ENCODE data around the gene PLPP3.

The PLPP3 gene

DNA sequence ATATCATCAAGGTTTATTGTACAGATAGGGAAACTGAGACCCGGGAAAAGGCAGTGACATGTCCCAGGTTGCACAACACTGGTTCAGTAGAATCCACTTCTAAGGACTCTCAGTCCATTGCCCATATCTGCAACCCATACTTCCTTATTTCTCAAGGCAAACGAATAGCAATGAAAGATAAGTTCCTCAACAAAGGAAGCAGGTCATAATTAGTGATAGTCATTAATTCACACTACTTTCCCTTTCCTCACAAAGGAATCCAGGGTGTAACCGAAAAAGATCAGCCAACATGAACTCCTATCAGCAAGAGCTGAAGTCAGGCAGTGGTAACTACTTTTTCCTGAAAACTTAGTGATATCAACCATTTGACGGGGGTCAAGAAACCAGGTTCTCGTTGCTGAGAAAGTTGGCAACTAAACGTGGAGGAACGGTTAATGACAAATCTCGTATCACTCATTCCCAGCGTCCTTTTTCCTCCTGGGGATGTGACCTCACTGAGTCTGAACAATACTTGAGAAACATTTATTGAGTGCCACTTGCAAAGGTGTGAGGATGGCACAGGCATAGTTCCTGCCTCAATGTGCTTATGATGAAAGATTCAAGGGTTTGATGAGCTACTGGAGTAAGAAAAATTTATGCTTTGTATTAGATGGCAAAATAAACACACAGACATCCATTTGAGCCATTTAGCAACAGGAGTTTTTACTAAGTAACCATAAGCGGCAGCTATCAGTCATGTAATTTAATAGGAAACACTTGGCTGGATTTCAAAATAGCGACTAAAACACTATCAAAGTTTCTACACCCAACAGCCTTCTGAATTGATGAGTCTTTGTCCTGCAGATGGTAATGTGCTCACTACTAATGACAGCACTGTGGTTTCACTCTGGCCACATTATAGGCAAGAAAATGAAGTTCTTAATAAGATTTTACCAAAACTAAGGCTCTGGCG is 82.3 kb downstream of the PLPP3 start:
- Mint-ChIP-seq H3K27me3 (peaks cover 0 to 6% of the 10 kb centered on the region in 2 donors), H3K36me3 (peaks cover 0 to 9% of the 10 kb centered on the region in 2 donors), H3K4me3 (no peak overlapping the region), H3K4me1 (no peaks in the 10 kb centered on the region), H3K27ac (no peak overlapping the region), H3K9me3 (no peaks in the 10 kb centered on the region)
- DNase-seq (no peak), ATAC-seq (replicated peaks) (no peak)

DNA sequence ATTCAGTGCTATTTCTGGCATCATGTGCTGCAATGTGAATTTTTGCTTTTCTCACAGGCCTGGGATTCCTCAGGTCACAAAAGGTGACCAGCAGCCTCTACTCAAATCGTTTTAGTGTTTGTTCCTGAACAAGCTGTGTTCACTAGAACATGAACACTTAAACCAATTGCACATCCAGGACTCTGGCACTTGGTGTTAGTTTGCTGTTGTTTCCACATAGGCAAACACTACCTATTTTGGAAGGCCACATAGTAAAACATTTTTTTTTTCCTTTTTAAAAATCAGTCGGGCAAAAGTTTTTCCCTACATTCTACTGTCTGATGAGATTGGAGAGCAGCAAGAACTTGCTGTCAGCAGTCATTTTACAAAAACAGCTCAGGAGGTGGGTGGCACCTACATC is 83.2 kb downstream of the PLPP3 start:
- peaks cover 0 to 9% of the 10 kb centered on the region in 2 donors for H3K36me3 Mint-ChIP-seq
- H3K4me3 Mint-ChIP-seq = no peak overlapping the region
- no peaks in the 10 kb centered on the region for H3K9me3 Mint-ChIP-seq
- no peak for DNase-seq
- H3K4me1 Mint-ChIP-seq = no peaks in the 10 kb centered on the region
- H3K27me3 Mint-ChIP-seq = peaks cover 0 to 6% of the 10 kb centered on the region in 2 donors
- no peak overlapping the region for H3K27ac Mint-ChIP-seq
- ATAC-seq (replicated peaks) = no peak

DNA sequence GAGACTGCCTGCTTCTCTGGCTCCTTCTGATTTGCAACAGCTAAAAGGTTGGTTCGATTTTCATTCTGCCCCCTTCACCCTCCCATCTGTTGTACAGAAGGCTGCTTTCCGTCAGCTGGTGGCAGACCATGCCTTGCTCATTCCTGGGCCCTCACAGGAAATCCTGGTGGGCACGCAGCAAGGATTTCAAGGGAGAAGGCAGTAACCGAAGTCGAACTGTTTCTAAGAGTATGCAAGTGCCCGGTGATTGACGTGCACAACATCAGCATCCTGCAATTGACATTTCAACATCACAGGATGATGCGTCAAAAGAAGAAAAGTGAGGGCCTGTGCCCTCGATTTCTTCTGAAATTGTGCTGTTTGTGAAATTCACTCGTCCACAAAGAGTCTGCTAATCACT is 83.8 kb downstream of the PLPP3 start:
- no peak for ATAC-seq (replicated peaks)
- Mint-ChIP-seq H3K9me3 (no peaks in the 10 kb centered on the region), H3K4me1 (no peaks in the 10 kb centered on the region), H3K27me3 (peaks cover 0 to 5% of the 10 kb centered on the region in 2 donors), H3K36me3 (peaks cover 0 to 9% of the 10 kb centered on the region in 2 donors), H3K27ac (no peak overlapping the region), H3K4me3 (no peak overlapping the region)
- no peak for DNase-seq

DNA sequence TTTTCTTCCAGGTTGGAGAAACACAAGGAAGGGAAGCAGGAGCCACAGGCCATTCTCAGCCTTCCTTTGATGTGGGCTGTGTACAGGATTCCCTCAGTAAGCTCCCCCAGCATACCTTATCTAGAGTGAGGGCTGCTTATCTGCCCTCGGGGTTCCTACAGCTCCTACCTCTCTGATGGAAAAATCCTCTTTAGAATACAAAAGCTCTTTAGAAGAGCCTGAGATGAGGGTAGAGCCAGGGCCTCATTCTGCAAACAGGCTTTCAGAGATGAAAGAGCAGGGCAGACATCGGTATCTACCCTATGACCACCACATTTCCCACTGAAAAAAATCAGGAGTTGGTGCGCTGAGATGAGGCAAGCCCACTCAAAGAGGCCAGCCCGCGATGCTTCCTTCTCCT is 85.1 kb downstream of the PLPP3 start:
- Mint-ChIP-seq H3K4me1 (no peaks in the 10 kb centered on the region), H3K9me3 (peaks cover 0 to 4% of the 10 kb centered on the region in 2 donors), H3K4me3 (no peak overlapping the region), H3K27me3 (no peaks in the 10 kb centered on the region), H3K27ac (no peak overlapping the region), H3K36me3 (peaks cover 0 to 10% of the 10 kb centered on the region in 2 donors)
- ATAC-seq (replicated peaks) = no peak
- no peak for DNase-seq

DNA sequence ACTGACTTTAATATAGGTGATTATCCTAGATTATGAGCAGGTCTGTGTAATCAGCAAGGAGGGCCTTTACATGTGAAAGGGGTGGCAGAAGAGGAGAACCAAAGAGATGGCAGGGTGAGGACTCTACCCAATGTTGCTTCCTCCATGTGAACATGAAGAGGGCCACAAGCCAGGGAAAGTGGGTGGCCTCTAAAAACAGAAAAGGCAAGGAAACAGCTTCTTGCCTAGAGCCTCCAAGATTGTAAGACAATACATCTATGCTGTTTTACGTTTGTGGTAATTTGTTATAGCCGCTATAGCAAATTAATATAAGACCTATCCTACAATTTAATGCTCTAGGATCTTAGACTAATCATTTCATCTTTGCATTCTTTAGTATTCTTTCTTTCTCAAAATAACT is 85.5 kb downstream of the PLPP3 start:
- peaks cover 0 to 4% of the 10 kb centered on the region in 2 donors for H3K9me3 Mint-ChIP-seq
- H3K27ac Mint-ChIP-seq = no peak overlapping the region
- H3K4me1 Mint-ChIP-seq = no peaks in the 10 kb centered on the region
- H3K36me3 Mint-ChIP-seq = peaks cover 0 to 10% of the 10 kb centered on the region in 2 donors
- ATAC-seq (replicated peaks) (no peak), DNase-seq (no peak)
- no peaks in the 10 kb centered on the region for H3K27me3 Mint-ChIP-seq
- no peak overlapping the region for H3K4me3 Mint-ChIP-seq

DNA sequence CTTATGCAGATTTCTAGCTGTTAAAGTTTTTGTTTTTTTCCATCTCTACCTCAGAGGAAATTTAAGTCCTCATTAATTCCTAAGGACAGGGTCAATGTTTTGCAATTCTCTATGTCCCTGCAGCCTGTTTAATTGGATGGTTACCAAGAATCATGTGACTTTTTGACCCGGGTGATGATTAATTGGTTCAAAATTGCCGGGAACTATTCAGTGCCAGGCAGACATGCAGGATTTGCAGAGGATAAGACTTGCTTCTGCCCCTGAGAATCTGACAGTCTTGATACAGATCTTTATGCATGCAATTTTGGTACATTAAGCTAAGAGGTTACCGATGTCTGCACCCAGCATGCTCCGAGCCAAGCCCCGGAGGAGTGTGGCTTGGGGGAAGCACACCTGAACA is 87.9 kb downstream of the PLPP3 start:
- peaks cover 0 to 10% of the 10 kb centered on the region in 2 donors for H3K36me3 Mint-ChIP-seq
- no peak overlapping the region for H3K4me3 Mint-ChIP-seq
- no peaks in the 10 kb centered on the region for H3K4me1 Mint-ChIP-seq
- DNase-seq = no peak
- no peaks in the 10 kb centered on the region for H3K27me3 Mint-ChIP-seq
- no peak overlapping the region for H3K27ac Mint-ChIP-seq
- H3K9me3 Mint-ChIP-seq = peaks cover 0 to 4% of the 10 kb centered on the region in 2 donors
- ATAC-seq (replicated peaks) = no peak

DNA sequence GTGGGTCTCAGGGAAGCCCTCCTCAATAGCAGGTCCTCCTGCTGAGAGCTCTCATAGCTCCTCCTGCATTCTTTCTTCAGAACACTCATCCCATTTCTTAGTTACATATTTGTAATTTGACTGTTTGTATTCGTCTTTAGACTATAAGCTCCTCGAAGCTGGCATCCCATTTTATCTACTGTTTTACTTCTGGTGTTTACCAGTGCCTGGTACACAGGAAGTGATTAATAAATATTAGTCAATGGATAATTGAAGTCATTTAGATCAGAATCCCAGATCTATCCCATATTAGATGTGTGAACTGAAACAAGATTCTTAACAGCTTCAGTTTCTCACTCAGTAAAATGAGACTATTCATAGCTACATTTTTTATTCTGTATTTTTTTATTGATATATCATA is 88.7 kb downstream of the PLPP3 start:
- ATAC-seq (replicated peaks) = no peak
- H3K27ac Mint-ChIP-seq = no peak overlapping the region
- no peak for DNase-seq
- peaks cover 0 to 10% of the 10 kb centered on the region in 2 donors for H3K36me3 Mint-ChIP-seq
- no peaks in the 10 kb centered on the region for H3K27me3 Mint-ChIP-seq
- H3K4me1 Mint-ChIP-seq = no peaks in the 10 kb centered on the region
- H3K9me3 Mint-ChIP-seq = peaks cover 0 to 4% of the 10 kb centered on the region in 2 donors
- H3K4me3 Mint-ChIP-seq = no peak overlapping the region

DNA sequence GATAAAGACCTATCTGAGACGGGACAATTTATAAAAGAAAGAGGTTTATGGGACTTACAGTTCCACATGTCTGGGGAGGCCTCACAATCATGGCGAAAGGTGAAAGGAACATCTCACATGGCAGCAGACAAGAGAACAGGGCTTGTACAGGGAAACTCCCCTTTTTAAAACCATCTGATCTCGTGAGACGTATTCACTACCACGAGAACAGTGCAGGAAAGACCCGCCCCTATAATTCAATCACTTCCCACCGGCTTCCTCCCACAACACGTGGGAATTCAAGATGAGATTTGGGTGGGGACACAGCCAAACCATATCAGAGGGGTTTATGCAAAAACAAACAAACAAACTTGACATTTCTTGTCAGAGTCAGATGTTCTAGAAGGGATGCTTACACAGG is 89.7 kb downstream of the PLPP3 start:
- Mint-ChIP-seq H3K36me3 (peaks cover 0 to 10% of the 10 kb centered on the region in 2 donors), H3K4me3 (no peak overlapping the region), H3K9me3 (peaks cover 0 to 5% of the 10 kb centered on the region in 2 donors), H3K27ac (no peak overlapping the region), H3K27me3 (no peaks in the 10 kb centered on the region), H3K4me1 (no peaks in the 10 kb centered on the region)
- DNase-seq (no peak), ATAC-seq (replicated peaks) (no peak)

DNA sequence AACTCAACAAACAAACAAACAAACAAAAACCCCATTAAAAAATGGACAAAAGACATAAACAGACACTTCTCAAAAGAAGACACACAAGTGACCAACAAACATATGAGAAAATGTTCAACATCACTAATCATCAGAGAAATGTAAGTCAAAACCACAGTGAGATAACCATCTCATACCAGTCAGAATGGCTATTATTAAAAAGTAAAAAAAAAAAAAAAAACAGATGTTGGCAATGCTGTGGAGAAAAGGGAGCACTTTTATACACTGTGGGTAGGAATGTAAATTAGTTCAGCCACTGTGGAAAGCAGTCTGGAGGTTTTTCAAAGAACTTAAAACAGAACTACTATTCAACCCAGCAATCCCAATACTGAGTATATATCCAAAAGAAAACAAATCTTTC is 94.7 kb downstream of the PLPP3 start:
- Mint-ChIP-seq H3K27ac (no peak overlapping the region), H3K9me3 (peaks cover 0 to 1% of the 10 kb centered on the region in 2 donors), H3K4me3 (no peak overlapping the region), H3K36me3 (peaks cover 0 to 3% of the 10 kb centered on the region in 2 donors), H3K27me3 (peaks cover 5 to 14% of the 10 kb centered on the region in 2 donors), H3K4me1 (no peaks in the 10 kb centered on the region)
- DNase-seq (no peak), ATAC-seq (replicated peaks) (no peak)

DNA sequence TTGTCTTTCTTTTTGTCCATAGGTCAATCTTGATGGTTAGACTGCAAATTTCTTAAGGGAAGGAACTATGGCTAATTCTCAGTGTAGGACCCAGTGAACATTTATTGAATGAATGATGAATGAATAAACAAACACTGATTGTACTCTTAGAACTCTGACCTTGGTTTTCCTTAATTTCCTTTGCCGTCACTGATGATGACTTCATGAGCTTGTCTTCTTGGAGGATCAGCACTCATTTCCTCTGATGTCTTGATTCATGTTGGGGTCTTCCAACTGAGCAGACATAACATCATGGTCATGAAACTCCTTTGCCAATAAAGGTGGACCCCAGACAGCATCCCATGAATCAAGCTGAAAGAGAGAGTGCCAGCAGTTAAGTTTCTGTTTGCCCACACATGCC is 96.3 kb downstream of the PLPP3 start:
- Mint-ChIP-seq H3K4me3 (no peak overlapping the region), H3K9me3 (peaks cover 0 to 1% of the 10 kb centered on the region in 2 donors), H3K27ac (no peak overlapping the region), H3K36me3 (peaks cover 0 to 2% of the 10 kb centered on the region in 2 donors), H3K27me3 (peaks cover 15 to 25% of the 10 kb centered on the region in 2 donors), H3K4me1 (peaks cover 0 to 3% of the 10 kb centered on the region in 2 donors)
- no peak for ATAC-seq (replicated peaks)
- no peak for DNase-seq

DNA sequence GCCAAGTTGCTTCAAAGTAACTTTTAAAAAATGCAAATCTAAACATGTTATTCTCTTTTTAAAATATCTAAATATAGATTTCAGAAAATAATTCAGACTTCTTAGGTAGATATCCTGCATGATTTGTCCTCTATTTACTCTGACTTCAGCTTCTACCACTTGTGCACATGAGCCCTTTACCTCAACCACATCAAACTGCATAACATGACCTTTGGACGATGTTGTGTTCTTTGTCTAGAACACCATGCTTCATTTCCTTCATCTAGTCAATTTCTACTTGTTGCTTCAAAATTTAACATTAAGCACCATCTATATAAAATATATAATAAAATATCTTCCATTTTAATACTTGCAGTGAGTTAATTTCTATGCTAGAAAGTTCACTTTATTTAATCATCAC is 96.9 kb downstream of the PLPP3 start:
- peaks cover 4 to 6% of the 10 kb centered on the region in 2 donors for H3K4me1 Mint-ChIP-seq
- no peak overlapping the region for H3K27ac Mint-ChIP-seq
- H3K36me3 Mint-ChIP-seq = peaks cover 0 to 2% of the 10 kb centered on the region in 2 donors
- H3K9me3 Mint-ChIP-seq = peaks cover 0 to 1% of the 10 kb centered on the region in 2 donors
- H3K27me3 Mint-ChIP-seq = peaks cover 15 to 26% of the 10 kb centered on the region in 2 donors
- no peak for ATAC-seq (replicated peaks)
- no peak overlapping the region for H3K4me3 Mint-ChIP-seq
- no peak for DNase-seq

DNA sequence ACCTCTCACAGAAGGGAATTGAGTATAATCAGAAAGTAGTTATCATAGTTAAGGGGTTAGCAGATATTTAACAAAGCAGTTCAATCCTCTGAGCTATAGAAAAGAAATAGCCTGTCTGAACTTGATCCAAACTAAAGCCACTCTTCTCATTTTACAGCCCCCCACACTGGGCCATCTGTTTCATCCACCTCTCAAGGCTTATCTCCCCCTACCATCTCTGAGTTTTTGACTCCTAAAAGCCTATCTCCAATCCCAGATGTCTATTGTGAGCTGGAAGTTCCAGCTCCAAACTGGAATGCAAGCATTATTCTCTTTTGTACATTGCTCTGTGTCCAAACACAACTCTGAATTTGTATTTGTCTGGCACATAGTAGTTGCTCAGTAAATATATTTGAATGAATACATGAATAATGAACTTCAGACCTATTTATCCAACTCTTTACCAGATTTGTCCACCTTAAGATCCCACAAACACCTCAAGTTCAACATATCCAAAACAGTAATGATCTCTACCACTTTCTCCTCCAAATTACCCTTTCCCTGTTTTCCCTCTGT is 98.1 kb downstream of the PLPP3 start:
- Mint-ChIP-seq H3K27ac (no peak overlapping the region), H3K27me3 (peaks cover 25 to 38% of the 10 kb centered on the region in 2 donors), H3K4me1 (peaks cover 10 to 13% of the 10 kb centered on the region in 2 donors)

DNA sequence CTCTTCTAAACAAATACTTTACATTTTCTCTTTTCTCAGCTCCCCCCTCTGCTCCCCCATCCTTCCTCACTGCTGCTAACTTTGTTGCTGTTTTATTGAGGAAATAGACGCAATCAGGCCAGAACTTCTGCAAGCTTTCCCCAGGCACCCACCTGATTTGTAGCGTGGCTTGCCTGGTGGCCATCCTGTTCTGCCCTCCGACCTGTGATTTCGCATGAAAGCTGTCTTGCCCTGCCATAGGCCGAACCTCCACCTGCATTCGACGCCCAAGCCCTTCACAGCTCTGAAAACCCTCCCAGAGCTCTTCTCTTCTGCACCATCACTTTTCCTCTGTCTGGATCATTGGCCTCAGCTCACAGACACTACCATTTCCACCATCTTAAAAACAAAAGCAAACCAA is 100.6 kb downstream of the PLPP3 start:
- no peak for DNase-seq
- no peak for ATAC-seq (replicated peaks)
- Mint-ChIP-seq H3K4me1 (peaks cover 13 to 14% of the 10 kb centered on the region in 2 donors), H3K36me3 (peaks cover 0 to 2% of the 10 kb centered on the region in 2 donors), H3K27me3 (peaks cover 31 to 51% of the 10 kb centered on the region in 2 donors), H3K27ac (no peak overlapping the region), H3K9me3 (no peaks in the 10 kb centered on the region), H3K4me3 (peak overlapping the region in 1 of 2 donors; percentile 2)

More for the DNA sequence above, 98.1 kb downstream of the PLPP3 start:
- H3K36me3 Mint-ChIP-seq = peaks cover 0 to 2% of the 10 kb centered on the region in 2 donors
- H3K4me3 Mint-ChIP-seq = no peak overlapping the region
- DNase-seq (no peak), ATAC-seq (replicated peaks) (no peak)
- peaks cover 0 to 1% of the 10 kb centered on the region in 2 donors for H3K9me3 Mint-ChIP-seq

DNA sequence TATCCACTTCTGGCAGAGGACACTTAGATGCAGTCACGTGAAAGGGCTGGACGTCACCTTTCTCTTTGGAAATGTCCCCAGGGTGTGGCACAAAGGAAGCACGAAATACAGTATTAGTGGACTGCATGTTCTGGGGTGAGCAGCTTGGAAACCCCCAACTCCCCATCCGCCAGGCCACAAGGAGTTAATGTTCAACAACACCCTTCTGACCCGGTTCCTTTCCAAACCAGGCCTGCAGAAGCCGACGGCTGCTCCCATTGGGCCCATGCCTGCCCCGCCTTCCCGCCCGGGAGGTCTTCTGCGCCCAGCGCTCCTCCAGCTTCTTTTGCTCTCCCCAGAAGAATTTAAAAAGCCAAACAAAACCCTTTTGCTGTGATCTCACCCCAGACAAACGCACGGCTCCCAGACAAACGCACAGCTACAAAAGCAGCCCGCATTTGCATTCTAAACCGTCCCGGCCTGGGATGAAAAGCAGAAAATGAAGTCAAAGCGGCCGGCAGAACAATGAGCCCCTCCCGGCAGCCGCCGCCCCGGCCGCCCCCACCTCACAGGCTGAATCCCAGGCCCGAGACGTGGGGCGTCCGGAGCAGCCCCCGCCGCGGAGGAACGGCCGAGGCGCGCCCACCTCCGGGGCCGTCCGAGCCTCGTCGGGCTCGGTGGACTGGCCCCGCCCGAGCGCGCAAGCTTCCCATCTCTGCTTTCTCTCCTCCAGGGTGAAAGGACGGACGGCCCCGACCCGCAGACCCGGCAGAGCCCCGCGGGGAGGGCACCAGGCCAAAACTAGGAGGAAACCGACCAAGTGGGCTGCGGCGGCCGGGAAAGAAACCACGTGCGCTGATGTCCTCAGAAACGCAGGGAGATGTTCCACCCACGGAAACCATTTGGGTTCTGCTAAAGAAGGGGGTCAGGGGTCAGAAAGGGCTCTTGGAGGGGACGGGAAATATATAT is 101.9 kb downstream of the PLPP3 start:
- H3K4me3 Mint-ChIP-seq = peak overlapping the region; percentile 74 to 78
- H3K4me1 Mint-ChIP-seq = peaks cover 21 to 24% of the 10 kb centered on the region in 2 donors
- no peak for DNase-seq
- no peak overlapping the region for H3K27ac Mint-ChIP-seq
- peaks cover 26 to 42% of the 10 kb centered on the region in 2 donors for H3K27me3 Mint-ChIP-seq
- ATAC-seq (replicated peaks) = peak in 1 of 2 donors; percentile 14
- H3K36me3 Mint-ChIP-seq = peaks cover 0 to 2% of the 10 kb centered on the region in 2 donors
- H3K9me3 Mint-ChIP-seq = no peaks in the 10 kb centered on the region
